Activated CD8-positive, alpha-beta memory T cell treated with anti-CD3 and anti-CD28 coated beads, Interleukin-2, amount 50 U/mL, for 4 hours (primary cell): ENCODE measurements around the gene SLC35A2.

ENCODE experiments used
- DNase-seq: peaks from one replicate; pipeline ENCODE4 v3.0.0-alpha.2; 2020

The SLC35A2 gene

GRCh38 chrX:48911412-48912182 is at the start of gene SLC35A2:
TSS of gene SLC35A2 (minus strand) at chrX:48911646. CDS start at chrX:48911636, 10 bp downstream.
- peak; percentile 85 for DNase-seq

DNA sequence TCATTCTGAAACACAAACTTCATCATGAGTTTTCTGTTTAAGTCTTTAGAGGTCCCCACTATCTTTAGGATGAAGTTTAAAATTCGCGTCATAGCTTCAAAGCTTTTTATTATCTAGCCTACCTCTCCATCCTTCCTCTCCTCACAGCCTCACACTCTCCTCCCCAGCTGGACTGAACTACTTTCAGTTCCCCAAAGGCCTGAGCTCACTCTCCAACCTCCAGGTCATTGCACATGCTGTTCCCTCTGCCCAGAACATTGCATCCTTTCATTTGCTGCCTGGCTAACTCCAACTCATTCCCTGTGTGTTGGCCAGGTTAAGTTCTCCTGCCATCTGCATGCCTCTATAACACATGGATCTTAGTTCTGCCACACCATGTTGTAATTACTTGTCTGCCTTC is 48.8 kb upstream of the SLC35A2 start:
- no peak for DNase-seq

- no peak for DNase-seq
Measured at GRCh38 chrX:48958635-48959094, 47.2 kb upstream of the SLC35A2 start.

- peak; percentile 89 for DNase-seq
Measured at GRCh38 chrX:48957827-48958634, 46.6 kb upstream of the SLC35A2 start.

DNA sequence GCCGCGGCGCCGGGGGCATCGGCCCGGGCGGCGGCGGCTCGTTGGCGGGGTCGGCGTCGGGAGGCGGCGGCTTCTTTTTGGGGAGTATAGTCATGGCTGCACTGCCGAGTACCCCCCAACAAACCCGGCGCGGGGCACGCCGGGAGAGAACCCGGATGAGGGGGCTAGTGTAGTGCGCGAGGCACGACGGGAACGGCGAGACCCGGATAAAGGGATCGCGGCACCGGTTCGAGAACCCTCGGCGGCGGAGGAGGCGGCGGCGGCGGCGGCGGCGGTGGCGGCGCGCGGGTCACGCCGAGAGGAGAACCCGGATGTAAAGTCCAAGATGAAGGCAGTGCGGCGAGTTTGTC is 46.0 kb upstream of the SLC35A2 start, which contains the start of gene OTUD5:
Gene OTUD5, minus strand, starts transcription at position 131 of the 350 bp plus-strand sequence. Its CDS starts 37 bp downstream, at position 94.
- DNase-seq = peak; percentile 77

DNA sequence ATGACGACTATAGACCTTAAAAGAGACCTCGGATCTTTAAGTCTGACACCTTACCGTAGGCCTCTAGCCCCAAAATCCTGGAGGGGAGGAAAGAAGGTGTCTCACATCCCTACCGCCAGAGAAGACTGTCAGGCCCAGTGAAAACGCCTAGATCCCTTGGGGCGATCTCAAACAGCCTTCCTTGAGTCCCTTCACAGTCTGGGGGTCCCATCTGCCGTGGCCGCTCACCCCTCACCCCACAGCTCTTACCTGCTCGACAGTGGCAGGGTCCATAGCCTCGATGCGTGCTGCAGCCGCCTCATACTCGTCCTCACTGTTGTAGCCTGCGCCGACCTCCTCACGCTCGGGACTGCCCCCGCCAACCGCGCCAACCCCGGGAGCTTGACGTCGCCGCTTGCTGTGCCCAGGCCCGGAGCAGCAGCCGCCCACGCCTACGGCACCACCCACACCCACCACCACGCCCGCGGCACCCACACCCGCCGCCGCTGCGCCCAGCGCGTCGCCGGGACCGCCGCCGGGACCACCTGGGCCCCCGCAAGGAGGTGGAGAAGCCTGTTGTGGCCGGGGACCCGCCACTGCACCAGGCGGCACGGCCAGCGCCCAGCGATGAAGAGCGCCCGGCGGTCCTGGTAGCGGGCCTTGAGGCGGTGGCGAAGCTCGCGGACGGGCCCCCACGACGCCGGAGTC is 45.4 kb upstream of the SLC35A2 start:
- DNase-seq = peak; percentile 65

- DNase-seq = no peak
Measured at GRCh38 chrX:48948589-48948988, 37.1 kb upstream of the SLC35A2 start.

GRCh38 chrX:48945517-48946348 is 34.3 kb upstream of the SLC35A2 start:
- DNase-seq = peak; percentile 57

DNA sequence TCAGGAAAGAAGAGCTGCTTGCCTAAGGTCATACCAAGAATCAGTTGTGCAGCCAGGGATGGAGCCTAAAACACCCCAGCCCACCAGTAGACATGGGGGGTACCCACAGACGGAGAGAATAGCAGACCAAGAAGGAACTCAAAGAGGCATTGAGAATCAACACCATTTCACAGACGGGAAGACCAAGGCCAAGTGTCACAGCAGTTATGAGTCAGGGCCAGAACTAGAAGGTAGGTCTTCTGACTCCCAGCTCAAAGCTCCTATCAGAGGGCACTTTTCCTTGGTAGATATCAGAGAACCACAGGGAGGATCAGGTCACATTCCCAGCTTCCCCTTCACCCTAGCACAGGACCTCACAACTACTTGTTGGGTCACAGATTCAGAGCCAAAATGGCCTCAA is 31.4 kb upstream of the SLC35A2 start:
- no peak for DNase-seq

GRCh38 chrX:48940404-48940955 is 29.0 kb upstream of the SLC35A2 start:
- DNase-seq = no peak

- no peak for DNase-seq
Measured at GRCh38 chrX:48939524-48940228, 28.2 kb upstream of the SLC35A2 start.

DNA sequence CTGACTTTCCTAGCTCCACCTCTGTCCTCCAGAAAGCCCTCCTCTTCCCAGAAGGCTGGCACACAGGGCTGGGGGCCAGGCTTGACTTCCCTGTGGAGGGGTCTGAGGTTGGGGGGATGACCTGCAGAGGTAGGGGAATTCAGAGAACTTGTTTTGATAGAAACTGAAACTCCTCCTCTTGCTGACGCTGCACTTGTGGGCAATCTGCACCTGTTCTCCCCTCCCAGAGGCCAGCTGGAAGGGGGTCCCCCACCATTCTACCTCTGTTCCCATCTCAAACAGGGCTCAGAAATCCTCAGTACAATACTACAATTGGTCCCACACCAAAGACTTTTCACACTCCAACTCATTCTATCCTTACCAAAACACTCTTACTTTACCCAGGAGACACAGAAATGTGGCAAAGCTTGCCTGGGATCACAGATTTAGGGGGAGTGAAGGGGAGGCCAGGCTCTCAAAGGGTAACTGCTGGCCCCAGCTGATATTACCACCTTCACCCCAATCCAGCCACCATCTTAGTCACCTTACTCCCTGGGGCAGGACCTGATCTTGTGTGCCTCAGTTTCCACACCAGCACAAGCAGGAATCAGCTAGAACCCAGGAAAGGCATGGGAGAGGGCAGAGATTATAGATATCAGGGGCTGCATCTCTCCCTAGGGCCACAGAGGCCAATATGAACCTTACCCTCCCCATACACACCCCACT is 27.4 kb upstream of the SLC35A2 start:
- DNase-seq = peak; percentile 51

DNA sequence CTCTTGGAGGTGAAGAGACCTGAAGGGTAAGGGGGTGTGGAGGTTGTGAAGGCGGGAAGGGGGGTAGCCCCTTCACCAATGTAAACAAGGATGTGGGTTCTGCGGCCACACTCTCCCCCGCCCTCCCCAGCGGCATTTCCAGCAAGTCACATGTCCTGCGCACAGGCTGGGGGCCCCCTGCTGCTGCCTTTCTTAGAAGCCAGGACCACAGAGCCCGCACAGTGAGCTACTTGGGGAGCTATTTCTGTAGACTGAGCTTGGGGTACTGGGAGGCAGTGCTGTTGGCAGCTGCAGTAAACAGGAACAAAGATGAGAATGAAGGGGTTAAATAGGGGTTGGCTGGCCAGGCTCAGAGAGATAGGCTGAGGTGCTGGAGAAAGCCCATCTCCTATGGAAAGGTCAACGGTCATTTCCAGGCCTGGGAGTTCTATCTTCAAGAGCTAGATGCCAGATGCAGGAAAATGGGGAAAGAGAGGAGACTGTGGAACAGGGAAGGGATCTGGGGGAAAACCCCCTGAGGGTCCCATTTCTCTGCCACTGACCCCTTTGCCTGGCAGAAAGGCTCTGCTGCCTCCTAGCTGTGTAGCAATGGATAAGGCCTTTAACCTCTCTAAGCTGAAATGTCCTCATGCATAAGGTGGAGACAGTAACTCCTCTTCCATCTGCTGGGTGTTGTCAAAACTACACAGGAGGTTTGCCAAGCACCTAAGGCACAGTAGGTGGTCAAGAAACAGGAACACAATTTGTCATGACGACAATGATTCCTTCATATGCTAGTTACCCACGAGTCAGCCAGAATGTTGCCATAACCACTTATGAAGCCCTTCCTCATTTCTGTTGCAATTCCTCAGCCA is 25.8 kb upstream of the SLC35A2 start:
- DNase-seq = peak; percentile 87

GRCh38 chrX:48936429-48937053 is 25.1 kb upstream of the SLC35A2 start:
- DNase-seq = no peak

DNA sequence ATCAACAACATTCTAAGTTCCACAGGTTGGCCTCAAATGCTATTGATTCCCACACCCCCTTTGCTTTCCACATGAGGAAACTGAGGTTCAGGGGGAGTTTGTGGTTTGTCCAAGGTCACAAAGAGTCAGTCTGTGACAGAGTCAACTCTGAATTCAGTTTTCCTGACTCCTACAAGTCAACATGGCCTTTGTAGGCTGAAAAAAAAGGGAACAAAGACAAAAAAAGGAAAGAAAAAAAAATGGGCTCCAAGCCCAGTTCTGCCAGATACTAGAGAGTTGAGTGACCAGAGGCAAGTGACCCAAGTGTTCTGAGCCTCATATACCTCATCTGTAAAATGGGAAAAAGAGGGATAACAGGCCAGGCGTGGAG is 23.8 kb upstream of the SLC35A2 start:
- DNase-seq = no peak

- DNase-seq = no peak
Measured at GRCh38 chrX:48934581-48935300, 23.3 kb upstream of the SLC35A2 start.

- DNase-seq = no peak
Measured at GRCh38 chrX:48933757-48934156, 22.3 kb upstream of the SLC35A2 start.

GRCh38 chrX:48927736-48928382 is 16.4 kb upstream of the SLC35A2 start:
- DNase-seq = no peak
